ENCODE measurements around the gene ARFGAP1.

The ARFGAP1 gene

DNA sequence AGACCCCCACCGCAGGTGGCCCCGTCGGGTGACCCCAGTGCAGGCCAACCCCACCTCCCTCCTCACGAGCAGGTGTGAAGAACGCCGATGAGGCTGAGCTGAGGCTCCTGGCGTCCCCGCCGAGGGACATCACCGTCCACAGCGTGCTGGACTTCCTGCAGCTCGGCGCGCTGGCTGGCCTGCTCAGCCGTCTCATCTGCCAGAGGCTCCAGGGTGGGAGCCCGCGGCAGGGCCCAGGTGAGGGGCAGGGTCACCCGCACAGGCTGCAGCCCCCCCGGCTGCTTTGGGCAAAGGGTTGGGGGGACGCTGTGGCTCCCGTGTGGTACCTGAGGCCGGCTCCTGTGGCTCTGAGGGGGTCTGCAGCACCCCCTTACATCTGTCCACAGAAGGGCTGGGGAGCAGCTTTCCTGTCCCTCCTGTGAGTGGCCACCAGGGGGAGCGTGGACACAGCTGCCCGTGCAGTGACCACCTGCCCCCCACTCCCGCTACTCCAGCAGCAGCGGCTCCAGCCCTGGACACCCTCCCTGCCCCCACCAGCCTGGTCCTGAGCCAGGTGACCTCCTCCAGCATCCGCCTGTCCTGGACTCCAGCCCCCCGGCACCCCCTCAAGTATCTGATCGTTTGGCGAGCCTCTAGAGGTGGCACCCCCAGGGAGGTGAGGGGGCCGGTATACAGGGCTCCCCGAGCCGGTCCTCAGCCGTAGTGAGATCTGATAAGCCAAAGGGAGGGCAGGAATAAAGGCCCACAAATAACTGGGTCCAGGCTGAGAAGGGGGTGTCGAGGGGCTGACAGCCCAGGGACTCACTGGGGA lies 36.9 kb downstream of the ARFGAP1 start:
- DNase-seq (ENCODE audit: low spot score) = peak; percentile 84

DNA sequence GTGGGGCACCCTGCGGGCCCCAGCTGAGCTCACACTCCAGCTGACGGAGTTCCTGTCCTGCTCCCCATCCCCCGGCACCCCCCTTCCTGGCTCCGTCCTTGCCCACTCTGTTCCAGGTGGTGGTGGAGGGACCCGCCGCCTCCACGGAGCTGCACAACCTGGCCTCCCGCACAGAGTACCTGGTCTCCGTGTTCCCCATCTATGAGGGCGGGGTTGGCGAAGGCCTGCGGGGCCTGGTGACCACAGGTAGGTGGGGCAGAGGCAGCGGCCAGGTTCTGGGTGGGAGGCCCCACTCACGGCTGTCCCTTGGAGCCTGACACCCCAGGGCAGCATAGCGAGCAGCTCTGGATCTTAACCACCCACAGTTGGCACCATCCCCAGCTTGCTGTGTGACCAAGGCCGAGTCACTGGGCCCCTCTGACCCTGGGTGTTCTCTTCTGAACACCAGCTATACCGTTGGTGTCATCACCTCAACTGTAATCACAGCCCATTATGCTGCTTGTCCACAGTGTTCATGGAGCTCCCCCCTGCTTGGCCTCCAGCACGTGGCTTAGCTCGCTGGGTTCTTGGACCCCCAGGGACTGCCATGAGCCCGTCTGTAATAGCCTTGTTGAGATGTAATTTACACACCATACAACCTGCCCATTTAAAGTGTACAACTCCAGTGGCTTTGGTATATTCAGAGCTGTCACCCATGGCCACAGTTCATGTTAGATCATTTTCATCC lies 37.8 kb downstream of the ARFGAP1 start:
- DNase-seq (ENCODE audit: low spot score) = no peak

DNA sequence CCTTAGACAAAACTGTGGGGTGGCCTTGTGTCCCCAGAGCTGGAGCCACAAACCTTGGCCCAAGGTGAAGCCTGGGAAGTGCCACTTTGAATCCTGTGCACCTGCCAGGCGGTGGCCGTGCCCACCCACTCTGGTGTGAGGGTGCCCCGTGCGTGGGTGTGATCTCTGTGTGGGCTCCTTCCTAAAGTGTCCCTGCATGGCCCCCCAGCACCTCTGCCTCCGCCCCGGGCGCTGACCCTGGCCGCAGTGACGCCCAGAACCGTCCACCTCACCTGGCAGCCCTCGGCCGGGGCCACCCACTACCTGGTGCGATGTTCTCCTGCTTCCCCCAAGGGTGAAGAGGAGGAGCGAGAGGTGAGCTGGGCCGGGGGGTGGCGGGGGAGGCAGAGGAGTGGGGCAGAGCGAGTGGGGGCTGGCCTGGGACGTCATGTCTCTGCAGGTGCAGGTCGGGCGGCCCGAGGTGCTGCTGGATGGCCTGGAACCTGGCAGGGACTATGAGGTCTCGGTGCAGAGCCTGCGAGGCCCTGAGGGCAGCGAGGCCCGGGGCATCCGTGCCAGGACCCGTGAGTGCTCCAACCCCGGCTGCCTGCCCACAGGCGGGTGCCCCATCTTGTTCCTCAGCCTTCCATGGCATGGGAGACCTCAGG lies 38.7 kb downstream of the ARFGAP1 start:
- no peak for DNase-seq (ENCODE audit: low spot score)

DNA sequence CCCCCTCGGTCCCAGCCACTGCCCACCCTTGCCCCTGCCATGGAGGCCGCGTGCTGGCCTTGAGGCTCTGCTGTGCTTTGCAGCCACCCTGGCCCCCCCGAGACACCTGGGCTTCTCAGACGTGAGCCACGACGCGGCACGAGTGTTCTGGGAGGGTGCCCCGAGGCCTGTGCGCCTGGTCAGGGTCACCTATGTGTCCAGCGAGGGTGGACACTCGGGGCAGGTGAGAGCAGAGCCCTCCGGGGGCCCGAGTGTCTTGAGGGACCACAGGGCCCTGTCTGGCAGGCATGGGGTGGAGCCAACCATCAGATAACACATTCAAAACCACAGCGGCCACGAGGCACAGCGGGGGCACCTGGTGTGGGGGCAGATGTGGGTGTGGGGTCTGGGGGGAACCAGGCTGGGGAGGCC lies 39.2 kb downstream of the ARFGAP1 start:
- no peak for DNase-seq (ENCODE audit: low spot score)

DNA sequence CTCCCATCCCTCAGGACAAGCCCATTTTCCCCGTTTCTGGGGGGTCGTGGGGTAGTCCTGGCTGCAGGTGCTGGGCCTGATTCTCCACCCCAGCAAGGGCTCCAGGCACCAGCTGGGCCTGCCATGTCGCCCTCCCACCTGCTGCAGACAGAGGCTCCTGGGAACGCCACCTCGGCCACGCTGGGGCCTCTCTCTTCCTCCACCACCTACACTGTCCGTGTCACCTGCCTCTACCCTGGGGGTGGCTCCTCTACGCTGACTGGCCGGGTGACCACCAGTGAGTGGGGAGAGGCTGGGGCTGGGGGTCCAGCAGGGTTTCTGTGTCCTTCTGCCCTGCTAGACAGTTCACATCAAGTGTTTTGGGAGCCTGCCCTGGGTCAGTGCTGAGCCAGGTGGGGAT lies 39.7 kb downstream of the ARFGAP1 start:
- DNase-seq (ENCODE audit: low spot score) = no peak

DNA sequence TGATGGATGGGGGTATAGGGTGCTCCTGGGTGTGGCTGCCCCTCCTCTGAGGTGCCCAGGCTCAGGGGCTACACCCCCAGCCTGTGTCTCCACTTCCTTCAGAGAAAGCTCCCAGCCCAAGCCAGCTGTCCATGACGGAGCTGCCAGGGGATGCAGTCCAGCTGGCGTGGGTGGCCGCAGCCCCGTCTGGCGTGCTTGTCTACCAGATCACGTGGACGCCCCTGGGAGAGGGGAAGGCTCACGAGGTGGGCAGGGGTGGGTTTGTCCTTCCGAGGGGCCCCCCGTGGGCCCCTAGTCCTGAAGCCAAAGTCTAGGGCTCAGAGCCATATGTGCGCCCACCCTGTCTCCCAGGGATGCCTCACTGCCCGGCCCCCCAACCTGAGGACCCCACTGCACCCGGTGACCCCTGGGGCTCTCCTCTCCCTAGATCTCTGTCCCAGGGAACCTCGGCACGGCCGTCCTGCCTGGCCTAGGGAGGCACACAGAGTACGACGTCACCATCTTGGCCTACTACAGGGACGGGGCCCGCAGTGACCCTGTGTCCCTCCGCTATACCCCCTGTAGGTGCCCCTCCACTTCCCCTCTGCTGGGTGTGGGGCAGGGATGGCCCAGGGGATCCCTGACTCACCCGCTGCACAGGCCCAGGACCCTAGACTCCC lies 40.2 kb downstream of the ARFGAP1 start:
- no peak for DNase-seq (ENCODE audit: low spot score)

DNA sequence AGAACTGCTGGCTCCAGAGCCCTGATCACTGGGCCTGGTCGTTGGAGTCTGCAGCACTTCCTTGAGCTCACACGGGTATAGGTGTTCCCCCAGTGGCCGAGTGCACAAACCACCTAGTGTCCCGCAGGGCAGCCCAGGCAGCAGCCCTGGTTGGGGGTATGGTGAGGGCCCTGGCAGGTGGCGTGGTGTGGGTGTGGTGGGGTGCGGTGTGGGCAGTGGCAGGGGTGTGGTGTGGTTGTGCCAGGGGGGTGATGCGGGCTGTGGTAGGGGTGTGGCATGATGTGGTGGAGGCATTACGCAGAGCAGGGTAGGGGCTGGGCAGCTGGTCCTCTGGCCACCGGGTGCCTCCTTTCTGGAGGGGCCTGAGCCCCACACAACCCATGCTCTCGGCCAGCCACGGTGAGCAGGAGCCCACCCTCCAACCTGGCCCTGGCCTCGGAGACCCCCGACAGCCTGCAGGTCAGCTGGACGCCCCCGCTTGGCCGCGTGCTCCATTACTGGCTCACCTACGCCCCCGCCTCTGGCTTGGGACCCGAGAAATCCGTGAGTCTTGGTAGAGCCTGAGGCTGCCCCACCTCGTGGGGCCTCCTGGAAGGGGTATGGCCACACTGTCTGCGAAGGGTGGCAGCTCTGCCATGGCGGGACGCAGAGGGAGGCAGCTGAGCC lies 40.9 kb downstream of the ARFGAP1 start:
- DNase-seq (ENCODE audit: low spot score) = no peak

DNA sequence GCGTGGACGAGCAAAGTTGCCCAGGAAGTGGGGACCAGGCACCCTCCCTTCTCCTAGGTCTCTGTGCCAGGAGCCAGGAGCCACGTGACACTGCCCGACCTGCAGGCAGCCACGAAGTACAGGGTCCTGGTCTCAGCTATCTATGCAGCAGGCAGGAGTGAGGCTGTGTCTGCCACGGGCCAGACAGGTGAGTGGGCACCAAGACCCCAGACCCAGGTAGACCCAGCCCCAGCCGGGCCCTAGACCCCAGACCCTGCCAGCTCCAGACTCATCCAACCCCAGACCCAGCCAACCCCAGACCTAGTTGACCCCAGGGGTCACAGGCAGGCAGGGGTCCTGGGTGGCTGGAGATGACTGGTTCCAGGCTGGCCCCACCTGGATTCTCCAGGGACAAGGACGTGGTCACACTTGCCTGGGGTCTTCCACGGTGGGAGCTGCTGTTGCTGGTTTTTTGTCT lies 41.4 kb downstream of the ARFGAP1 start:
- DNase-seq (ENCODE audit: low spot score) = no peak

DNA sequence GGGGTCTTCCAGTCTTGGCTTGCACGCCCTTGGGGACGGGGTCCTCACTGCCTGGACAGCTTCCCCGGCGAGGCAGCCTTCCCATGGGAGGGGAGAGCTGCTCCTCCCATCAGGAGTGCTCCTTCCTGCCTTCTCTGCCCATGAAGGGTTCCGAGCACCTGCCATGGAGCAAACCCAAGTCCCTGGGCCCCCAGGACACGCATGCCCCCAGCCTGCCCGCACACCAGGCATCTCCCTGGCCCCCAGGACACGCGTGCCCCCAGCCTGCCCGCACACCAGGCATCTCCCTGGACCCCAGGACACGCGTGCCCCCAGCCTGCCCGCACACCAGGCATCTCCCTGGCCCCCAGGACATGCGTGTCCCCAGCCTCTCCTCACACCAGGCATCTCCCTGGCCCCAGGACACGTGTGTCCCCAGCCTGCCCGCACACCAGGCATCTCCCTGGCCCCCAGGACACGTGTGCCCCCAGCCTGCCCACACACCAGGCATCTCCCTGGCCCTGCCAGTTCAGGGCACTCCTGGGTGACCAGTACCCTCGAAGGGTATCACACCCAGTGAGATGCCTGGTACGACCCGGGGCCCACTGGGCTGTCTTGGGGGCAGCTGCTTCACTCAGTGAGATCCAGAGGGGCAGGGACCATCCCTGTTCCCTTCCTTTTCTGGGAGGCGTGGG lies 42.1 kb downstream of the ARFGAP1 start:
- DNase-seq (ENCODE audit: low spot score) = no peak

DNA sequence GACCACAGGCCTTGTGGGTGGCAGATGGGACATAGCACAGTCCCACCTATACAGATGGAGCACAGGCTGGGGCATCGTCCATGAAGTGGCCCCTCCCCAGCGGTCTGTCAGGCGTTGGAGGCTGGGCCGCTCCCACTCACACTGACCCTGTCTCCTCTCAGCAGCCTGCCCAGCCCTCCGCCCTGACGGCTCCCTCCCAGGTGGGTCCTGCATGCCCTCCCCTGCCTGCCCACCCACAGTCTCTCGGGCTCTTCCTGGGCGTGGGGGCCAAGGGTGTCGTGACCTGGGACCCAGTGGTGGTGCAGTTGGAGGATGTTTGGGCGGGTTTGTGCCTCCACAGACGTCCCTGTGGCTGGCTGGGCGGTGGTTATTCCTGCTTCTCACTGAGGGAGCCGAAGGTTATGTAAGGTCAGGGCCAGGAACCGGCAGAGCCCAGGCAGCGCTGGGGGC lies 42.7 kb downstream of the ARFGAP1 start:
- no peak for DNase-seq (ENCODE audit: low spot score)

DNA sequence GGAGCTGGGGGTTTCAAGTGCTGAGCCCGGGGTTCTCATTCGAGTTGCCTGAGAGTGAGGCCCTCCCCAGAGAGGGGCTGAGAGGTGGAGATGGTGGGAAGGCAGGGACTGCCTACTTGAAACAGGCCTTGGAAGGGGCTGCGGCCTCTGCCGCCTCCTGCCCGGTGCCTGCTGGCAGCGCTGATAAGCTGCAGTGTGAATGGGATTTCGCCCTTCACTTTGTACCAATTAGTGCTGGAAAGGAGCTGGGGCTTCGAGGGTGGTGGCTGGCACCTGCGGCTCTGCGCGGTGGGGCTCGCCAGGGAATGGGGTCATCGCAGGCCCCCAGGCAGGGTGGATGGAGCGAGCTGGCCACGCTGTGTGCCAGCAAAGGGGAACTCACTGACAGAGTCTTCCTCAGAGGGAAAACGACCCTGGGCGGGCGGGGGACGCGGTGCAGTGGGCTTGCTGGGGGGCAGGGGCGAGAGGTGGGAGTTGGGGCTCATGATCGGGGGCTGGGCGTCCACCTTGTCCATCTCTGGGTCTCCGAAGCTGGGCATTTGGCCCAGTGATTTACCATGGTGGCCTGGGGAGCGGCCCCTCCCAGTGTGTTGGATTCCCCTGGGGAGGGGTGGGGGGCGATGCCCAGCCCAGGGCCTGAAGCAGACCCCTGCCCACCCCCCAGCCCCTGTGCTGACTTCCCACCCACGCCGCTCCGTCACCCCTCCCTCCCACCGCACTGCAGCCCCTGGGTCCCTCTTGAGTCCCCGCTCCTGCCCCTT lies 43.3 kb downstream of the ARFGAP1 start:
- no peak for DNase-seq (ENCODE audit: low spot score)

DNA sequence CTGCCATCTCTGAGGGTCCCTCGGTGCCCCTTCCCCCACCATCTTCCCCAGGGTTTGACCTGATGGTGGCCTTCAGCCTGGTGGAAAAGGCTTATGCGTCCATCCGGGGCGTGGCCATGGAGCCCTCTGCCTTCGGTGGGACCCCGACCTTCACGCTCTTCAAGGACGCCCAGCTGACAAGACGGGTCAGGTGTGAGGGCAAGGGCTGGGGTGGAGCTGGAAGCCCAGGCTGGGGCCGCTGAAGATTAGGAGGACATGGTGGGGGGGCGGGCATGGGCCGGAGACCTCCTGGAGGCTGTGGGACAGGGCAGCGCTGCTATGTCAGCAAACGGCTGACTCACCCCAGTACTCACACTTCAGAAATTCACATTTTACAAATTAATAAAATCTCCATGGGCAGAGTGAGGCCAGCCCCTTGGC lies 43.9 kb downstream of the ARFGAP1 start:
- DNase-seq (ENCODE audit: low spot score) = no peak

DNA sequence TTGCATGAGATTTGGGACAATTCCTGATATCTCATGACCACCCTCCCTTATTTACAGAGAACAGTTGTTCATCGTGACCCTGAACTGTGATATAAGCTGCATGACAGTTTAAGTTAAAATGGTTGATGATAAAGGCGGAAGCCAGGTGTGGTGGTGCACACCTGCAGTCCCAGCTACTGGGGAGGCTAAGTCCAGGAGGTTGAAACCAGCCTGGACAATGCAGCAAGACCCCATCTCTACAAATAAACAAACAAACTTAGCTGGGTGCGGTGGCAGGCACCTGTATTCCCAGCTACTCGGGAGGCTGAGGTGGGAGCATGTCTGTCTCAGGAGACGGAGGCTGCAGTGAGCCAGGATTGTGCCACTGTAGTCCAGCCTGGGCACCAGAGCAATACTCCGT lies 44.4 kb downstream of the ARFGAP1 start:
- no peak for DNase-seq (ENCODE audit: low spot score)

DNA sequence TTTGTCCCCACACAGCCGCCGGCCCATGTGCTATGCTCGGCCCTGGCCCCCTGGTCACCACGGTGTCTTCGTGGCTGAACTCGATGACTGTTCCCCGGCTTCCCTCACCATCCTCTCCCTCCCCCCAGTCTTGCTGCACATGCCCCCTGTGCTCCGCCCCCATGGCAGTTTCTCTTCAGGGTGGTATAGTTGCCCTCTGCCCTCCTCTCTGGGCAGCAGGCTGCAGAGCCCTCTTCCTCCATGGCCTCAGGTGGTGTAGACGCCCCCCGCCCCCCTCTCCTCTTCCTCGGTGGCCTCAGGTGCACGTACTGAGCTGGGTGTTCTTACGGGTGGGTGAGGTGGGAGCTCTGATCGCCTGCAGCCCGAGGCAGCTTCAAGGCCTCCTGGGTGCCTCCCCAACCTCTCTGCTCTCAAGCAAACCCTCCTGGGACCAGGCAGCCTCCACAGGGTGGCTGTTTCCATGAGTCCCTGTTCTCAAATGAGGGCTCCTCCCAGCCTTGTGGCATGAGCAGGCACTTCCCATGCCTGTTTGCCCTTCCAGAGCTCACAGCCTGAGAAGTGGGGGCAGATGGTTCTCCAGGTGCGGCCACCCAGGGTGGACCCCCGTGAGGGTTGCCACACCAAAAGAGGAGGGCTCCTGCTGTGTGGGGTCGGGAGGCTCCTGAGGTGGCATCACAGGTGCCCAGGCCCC lies 45.1 kb downstream of the ARFGAP1 start:
- no peak for DNase-seq (ENCODE audit: low spot score)

DNA sequence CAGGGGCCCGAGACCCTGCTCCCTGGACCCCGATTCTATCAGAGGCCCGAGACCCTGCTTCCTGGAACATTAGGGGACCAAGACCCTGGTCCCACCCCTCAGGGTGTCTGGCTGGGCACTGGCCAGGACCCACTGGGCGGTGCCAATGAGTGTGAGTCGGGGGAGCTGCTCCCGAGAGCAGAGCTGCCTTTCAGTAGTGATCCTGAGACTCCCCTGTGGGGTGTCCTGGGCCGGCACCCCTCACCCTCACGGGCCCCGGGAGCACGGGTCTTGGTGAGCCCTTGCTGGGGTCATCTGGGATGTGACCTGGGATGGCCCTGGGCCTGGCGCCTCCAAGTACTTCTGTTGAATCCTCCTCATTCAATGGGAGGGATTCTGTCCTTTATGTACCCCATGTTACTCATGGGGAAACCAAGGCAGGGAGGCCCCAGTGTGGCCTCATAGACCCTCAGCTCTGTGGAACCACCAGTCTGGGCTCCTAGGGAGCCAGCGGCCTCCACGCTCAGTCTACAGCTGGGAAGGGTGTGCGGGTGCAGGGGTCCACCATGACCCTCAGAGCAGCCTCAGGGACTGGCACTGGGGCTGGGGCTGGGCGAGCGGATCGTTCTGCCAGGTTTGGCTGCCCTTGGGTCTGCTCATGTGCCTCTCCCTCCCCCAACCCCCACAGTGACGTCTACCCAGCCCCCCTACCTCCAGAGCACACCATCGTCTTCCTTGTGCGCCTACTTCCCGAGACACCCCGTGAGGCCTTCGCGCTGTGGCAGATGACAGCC lies 46.0 kb downstream of the ARFGAP1 start:
- no peak for DNase-seq (ENCODE audit: low spot score)

DNA sequence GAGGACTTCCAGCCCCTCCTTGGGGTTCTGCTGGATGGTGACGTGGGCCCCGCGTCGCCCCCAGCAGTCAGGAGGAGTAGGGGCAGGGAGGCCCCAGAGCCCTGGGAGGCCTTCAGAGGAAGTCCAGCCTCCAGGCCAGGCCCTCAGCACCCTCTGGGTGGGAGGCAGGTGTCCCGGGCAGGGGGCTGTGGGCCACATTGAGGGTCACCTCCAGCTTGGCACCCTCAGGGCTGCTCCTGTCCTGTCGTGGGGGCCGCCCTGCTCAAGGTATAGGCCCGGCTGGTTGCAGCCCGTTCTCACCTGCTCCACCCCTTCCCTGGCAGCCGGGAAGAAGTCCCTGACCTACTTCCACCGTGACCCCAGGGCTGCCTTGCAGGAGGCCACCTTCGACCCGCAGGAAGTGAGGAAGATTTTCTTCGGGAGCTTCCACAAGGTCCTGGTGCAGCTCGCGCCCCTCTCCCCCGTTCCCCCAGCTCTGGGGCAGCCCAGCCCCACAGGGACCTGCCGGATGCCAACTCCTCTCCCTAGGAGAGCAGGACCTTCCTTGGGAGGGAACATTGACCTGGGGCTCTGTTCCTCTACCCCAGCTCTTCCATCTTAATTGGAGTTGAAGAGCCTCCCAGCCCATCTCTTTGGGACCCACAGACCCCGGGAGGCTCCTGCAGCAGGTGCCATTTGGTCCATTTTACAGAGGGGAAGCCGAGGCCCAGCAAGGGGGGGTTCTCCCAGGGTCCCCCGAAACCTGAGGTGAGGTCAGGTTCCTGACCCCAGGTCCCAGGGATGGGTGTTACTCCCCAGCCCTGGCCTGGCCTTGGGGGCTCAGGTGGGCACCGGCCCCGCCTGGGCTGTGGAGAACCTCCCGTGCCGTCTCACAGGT lies 46.8 kb downstream of the ARFGAP1 start:
- DNase-seq (ENCODE audit: low spot score) = no peak

DNA sequence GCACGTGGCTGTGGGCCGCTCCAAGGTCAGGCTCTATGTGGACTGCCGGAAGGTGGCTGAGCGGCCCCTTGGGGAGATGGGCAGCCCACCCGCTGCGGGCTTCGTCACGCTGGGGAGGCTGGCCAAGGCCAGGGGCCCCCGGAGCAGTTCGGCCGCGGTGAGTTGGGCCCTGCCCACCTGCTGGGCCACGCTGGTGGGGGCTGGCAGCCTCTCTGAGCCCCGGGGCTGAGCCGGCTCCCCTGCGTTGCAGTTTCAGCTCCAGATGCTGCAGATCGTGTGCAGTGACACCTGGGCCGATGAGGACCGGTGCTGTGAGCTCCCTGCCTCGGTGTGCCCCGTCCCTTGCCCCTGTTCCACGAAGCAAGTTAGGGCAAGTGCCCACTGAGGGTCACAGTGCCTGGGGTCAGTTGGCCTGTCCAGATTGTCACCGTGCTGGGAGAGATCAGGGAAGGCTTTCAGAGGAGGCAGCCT lies 47.5 kb downstream of the ARFGAP1 start:
- no peak for DNase-seq (ENCODE audit: low spot score)

DNA sequence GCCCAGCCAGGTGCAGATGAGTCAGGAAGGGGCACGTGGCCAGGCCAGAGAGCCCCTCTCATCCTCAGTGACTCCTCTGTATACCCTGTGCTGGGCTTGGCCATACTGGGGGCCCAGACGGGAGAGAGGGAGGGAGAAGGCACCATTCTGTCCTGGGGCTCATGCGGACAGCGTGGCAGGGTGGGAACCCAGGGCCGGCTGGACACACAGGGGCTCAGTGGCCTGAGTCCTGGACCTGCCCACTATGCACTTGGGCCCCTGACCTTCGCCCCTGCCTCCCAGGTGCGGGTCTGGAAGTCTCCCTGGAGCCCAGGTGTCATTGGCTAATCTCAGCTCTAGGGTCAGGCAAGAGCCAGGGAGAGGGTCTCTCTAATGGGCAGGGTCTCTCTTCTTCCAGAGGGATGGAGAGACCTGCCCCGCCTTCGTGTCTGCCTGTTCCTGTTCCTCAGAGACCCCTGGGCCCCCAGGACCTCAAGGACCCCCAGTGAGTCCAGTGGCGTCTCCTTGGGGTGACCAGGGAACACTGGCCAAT lies 48.1 kb downstream of the ARFGAP1 start:
- DNase-seq (ENCODE audit: low spot score) = no peak

All from D341Med (cell line).